Activated effector memory CD4-positive, alpha-beta T cell treated with Interleukin-2 at 50 U/mL for 16 hours (primary cell): ENCODE data around the gene SRGAP1.

ENCODE experiments used
- DNase-seq: peaks from one replicate; pipeline ENCODE4 v3.0.0-alpha.2; 2020

Gene SRGAP1

DNA sequence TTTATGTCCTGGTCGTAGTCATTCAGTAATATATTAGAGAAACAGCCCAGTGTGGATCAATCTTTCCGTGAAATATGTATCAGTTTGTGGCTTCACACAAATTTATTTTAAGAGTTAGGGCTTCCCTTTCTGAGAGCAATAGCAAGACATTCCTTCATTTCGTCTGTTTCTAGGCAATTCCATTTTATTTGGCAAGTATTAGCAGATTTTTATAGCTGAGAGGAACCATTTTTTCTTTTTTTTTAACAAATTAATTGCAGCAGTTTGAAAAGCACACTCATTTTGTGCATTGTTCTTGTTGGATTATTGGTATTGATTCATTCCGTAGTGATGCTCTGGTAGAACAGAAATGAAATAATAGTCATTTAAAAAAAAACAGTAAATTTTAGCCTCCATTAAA lies 132.9 kb downstream of the SRGAP1 start:
- no peak for DNase-seq

DNA sequence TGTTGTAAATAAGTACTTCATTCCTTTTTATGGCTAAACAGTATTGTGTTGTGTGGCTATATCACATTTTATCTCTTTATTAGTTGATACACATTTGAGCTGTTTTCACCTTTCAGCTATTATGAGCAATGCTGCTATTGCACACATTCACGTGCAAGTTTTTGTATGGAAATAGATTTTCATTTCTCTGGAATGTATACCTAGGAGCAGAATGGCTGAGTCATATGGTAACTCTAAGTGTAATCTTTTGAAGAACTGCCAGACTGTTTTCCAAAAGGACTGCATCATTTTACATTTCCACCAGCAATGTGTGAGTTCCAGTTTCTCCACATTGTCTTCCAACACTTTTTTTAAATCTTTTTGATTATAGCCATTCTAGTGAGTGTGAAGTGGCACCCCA lies 134.0 kb downstream of the SRGAP1 start:
- no peak for DNase-seq

- DNase-seq, result no peak
Observed at GRCh38 chr12:63980211-63980610, 135.7 kb downstream of the SRGAP1 start.

DNA sequence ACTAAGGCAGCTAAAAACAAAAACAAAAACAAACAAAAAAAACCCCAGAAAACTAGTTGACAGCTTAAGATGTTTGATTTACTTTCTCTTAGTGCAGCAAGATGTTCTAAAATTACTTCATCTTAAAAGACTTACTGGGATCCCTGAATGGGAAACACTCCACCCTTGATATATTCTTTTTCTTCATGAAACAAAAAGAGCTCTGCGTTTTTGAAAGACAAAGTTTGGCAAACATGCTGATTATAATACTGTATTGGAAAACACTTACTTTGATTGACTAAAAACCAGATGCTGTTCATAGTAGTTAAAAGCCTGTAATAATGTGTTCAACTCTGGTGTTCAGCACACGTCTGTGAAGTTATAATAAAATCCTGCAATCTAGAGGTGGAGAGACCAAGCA lies 136.8 kb downstream of the SRGAP1 start:
- no peak for DNase-seq

- DNase-seq, result no peak
Observed at GRCh38 chr12:63982604-63983295, 138.2 kb downstream of the SRGAP1 start.

DNA sequence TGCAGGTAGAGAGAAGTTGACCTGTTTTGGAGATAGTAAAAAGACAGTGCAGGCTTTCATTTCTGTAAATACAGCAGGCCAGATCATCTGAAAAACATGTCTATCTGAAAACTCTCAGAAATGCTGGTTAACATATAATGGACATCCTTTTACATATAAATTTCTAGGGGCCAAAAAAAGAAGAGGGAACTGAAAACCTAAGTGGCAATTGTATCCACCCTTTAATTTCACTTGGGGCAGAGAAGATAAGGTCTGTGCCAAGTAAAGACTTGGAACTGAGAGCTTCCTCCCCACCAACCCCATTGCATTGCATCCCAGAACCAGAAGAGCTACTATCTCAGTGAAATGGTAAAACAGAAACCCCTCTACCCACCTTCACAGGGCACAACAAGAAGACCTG lies 141.0 kb downstream of the SRGAP1 start:
- DNase-seq, result no peak

DNA sequence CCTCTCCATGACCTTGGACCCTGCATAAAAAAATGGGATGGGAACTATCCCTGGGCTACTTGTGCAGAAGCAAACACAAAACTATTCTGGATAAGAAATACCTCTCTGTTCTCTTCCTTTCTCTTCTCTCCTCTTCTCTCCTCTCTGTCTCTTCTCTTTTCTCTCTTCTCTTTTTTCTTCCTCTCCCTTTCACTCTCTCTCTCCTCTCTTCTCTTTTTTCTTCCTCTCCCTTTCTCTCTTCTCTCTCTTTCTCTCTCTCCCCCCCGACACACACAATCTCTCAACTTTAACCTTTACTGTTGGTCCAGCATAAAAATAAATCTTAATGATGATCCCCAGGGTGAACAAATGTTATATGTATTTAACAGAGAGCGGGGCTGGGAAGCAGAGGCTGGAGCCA lies 141.4 kb downstream of the SRGAP1 start:
- DNase-seq, result no peak

- no peak for DNase-seq
Observed at GRCh38 chr12:63989301-63989845, 144.9 kb downstream of the SRGAP1 start.

DNA sequence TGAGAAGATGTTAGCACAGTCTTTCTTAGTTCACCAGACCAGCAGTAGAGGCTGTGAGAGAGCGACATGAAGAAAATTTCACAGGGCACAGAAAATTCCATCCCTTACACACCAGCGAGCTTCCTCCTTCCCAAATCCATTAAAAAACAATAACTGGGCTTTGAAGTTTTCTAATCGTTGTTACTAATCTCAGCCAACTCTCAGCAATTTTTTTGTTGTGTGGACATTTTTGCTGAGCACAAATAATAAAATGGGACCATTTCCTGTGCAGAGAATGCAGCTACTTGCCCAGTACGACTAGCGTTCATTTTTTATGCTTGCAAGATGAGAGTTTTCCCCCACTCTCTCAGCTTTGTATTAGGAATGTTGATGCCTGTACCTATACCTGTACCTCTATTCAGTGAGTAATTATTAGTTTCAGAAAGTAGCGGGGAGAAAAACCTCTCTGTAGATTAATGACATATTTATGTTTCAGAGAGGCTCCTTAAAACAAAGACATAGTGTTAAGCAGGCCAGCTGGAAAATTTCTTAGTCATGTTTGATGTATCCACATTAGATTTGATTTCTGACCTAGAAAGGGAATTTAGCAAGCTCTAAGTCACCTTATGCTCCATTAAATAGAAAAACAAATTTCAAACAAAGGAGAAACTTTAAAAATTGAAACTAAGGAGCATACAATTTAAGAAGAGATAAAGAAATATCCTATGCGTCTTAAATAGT lies 146.5 kb downstream of the SRGAP1 start:
- no peak for DNase-seq

DNA sequence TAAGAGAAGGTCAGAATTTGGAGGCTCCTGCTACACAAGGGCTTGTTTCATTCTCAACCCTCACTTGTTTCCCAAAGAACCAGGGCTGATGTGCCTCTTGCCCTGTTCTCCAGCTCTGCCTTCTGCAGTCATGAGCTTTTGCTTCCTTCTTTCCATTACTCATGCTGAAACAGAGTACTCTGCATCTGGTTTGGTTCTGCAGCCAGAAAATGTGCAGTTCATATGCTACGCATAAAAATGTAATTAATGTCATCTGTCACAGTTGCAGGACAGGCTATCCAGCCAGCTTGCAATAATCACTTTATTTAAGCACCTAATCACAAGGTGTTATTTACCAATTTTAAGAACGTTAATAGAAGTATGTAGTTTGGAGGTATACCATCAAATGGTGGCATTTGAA lies 150.2 kb downstream of the SRGAP1 start:
- no peak for DNase-seq

DNA sequence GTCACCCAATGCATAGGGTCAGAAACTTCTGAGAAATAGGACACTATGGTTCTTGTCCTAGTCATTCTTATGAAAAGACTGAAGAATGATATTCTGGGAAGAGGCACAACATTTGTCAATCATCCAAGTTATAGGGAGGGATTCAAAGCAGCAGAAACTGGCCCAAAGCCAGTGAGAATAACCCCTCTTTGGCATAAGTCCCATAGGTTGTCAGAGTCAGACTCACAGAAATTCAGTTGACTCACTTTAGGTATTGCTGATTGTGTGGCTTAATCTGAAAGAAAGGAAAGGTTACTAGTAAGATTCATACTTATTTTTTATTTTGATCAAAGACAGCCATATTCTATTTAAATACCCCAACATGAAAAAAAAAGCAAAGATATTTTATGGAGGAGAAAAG lies 151.0 kb downstream of the SRGAP1 start:
- DNase-seq, result no peak

DNA sequence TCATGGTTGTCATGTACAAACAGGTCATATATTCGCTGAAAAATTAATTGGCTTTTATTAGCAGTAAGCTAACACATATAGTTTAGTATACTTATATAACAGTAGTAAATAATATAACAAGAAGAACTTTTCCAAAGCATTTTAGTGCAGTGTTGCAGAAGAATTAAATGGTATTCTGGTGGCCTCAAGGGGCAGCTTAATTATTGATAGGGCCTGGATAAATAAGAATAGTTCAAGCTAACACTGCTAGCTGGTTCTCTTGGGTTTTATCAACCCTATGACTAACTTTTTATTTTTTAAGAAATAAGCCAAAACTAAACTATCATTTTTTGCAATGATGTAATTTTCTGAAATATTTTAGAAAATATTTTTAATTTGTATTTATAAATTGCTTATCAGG lies 152.1 kb downstream of the SRGAP1 start:
- no peak for DNase-seq

GRCh38 chr12:63997198-63997597 lies 152.7 kb downstream of the SRGAP1 start:
- no peak for DNase-seq

DNA sequence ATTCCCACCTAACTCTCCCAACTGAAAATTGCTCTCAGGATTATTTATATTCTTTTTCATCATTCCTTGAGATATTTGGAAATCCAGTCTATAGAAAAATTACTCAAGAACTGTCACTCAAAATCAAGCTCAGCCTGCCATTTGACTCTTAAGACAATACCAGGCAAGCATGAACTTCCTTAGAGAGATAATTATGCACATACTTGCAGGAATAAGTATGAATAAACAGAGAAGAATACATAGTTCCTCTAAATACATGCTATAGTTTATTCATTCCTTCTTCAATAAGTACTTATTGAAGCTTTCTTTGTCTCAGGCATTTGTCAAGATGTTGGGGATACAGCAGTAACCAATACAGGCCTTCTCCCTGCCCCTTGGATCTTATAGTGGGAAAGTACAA lies 154.1 kb downstream of the SRGAP1 start:
- DNase-seq, result no peak

- DNase-seq, result no peak
Observed at GRCh38 chr12:63999853-64000252, 155.4 kb downstream of the SRGAP1 start.

DNA sequence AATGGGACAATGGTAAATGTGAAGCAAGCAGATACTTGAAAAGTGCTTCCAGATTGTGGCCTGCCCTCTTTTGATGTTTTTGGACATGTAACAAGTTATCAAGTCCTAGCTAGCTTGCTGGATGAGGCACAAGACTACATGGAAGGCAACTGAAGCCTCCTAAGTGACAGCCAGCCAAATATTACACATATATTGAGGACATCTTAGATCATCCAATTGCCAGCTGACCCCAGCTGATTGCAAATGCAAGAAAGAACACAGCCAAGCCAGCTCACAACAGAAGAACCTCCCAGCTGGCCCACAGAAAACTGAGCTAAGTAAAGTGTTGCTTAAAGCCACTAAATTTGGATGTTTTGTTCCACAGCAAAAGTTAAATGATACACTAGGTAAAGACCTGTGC lies 156.9 kb downstream of the SRGAP1 start:
- DNase-seq, result no peak

DNA sequence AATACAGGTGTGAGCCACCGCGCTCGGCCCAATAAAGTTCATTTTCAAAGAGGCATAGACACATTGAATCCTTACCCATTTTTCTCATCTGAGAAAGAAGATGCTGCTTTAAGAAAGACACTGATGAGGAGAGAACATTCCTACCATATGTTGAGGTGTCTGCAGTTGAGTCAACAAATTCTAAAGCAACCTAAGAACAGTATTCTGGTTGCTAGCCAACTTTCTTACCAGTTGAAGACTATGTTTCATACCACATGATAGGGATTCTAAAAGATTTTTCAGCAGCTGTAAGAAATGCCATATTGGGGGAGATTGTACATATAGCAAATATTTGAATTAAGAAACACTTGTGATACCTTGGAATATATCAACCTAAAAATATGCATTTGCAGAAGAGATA lies 160.1 kb downstream of the SRGAP1 start:
- no peak for DNase-seq

DNA sequence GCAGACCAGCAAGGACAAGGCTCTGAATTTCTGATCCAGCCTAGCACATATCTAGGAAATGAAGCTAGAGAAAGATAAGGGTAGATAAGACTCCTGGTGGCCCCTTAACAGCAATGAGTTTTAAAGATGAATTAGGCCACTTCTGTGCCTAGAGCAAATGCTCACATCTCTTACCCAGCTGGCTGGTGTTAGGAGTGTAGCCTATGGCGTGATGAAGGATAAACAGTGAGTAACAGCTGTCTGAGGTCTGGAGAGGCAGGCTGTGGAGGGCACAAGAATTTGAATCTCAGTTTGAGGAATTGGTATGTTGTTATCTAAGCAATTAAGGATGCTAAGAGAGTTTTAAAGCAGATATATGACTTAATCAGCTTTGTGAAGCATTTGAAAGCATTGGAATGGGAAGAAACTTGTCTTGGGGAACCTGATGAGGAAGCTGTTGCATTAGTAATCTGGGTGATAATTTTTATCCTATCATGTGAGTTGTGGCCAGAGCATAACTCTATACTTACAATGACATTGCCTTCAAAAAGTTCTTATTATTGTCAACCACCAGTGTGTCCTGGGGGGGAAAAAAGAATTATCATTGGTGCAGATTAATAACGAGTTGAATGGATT lies 161.8 kb downstream of the SRGAP1 start:
- no peak for DNase-seq

GRCh38 chr12:64007853-64008252 lies 163.4 kb downstream of the SRGAP1 start:
- no peak for DNase-seq

DNA sequence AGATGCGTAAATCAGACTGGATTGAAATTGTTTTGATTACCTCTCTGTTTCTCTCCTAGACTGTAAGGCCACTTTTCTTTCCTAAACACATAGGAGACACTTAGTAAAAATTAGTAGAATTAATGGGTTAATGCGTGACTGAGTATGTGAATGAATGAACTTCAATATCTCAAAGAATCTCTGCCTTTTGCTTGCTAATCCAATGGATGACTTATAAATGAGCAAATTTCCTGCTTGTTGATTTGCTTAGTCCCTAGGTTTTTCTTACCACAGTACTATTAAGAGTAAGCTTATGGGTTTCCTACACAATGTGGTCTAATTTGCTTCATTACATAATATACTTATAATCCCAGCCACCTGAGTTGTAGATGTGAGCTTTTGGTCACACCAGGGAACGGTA lies 164.1 kb downstream of the SRGAP1 start:
- no peak for DNase-seq

DNA sequence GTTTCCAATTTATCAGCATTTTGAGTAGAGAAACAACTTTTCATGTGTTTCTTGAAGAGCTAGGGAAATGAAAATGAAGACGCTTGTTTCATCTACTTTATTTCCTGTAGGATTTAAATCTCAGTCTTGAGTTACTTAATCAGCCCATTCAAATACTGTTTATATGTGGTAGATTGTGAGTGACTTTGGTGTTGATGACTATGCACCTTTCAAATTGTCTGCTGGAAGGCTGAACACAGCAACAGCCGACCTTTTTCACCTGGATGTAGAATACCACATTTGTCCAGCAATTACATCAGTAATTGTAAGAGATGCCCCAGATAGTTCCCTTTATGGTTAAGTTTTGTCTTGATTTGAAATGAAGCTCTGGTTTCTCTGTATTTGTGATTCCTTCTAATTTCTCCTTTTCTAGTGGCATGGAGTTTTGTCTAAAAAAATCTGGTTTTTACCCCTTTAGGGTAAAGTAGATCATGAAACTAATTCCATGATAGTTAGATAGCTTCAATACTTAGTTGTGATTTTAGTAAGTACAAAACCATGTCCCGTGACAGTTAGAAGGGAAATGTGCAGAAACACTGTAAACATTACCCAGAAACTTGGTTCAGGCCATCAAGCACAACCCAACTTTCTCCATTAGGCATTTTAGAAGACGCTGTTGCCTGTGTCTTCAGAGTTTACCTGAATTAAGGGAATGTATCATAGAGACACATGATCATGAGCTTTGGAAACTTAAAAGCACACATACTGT lies 165.0 kb downstream of the SRGAP1 start:
- no peak for DNase-seq

GRCh38 chr12:64010069-64010686 lies 165.7 kb downstream of the SRGAP1 start:
- DNase-seq, result no peak

GRCh38 chr12:64016521-64016920 lies 172.0 kb downstream of the SRGAP1 start:
- DNase-seq, result no peak
